Osteoblast (primary cell): ENCODE results near the gene NPRL2. TPM values are rescaled to one million over a fixed set of nuclear protein-coding genes. Genes with fewer than 3 reads are reported as not detected.

Source experiments
- DNase-seq: peaks from one replicate; pipeline ENCODE4 v3.0.0; 2011; ENCODE audit warnings: low spot score, mixed read lengths; ENCODE audit not compliant: insufficient read length; ENCODE audit errors: missing footprints
- H2AFZ ChIP-seq: 2 replicates; pipeline ENCODE4 v1.6.0; 2011; ENCODE audit warnings: mild to moderate bottlenecking, low read length
- H3K27ac ChIP-seq: 2 replicates; pipeline ENCODE4 v1.5.1; 2011; ENCODE audit warnings: mild to moderate bottlenecking, low read depth, low read length, moderate library complexity
- H3K27me3 ChIP-seq: 2 replicates; pipeline ENCODE4 v1.6.0; 2012; ENCODE audit warnings: mild to moderate bottlenecking, control low read depth, inconsistent platforms, low read length, moderate library complexity; ENCODE audit not compliant: insufficient read depth
- H3K36me3 ChIP-seq: 2 replicates; pipeline ENCODE4 v1.5.1; 2011; ENCODE audit warnings: mild to moderate bottlenecking, low read length, control low read depth, moderate library complexity; ENCODE audit not compliant: insufficient read depth
- H3K4me1 ChIP-seq: 2 replicates; pipeline ENCODE4 v1.5.1; 2011; ENCODE audit warnings: mild to moderate bottlenecking, low read length, control low read depth, moderate library complexity; ENCODE audit not compliant: insufficient read depth
- H3K4me2 ChIP-seq: 2 replicates; pipeline ENCODE4 v1.6.0; 2011; ENCODE audit warnings: mild to moderate bottlenecking, low read length; ENCODE audit not compliant: insufficient read depth
- H3K4me3 ChIP-seq: fragments of 200-600 bp; sonication (generic); 3 replicates; pipeline ENCODE4 v1.5.1; 2012; ENCODE audit warnings: mild to moderate bottlenecking, low read length, inconsistent platforms; ENCODE audit not compliant: insufficient read depth
- H3K79me2 ChIP-seq: 2 replicates; pipeline ENCODE4 v1.6.0; 2012; ENCODE audit warnings: mild to moderate bottlenecking, low read length, control low read depth, inconsistent platforms; ENCODE audit not compliant: insufficient read depth
- H3K9me3 ChIP-seq: 2 replicates; pipeline ENCODE4 v1.5.1; 2011; ENCODE audit warnings: low read depth, low read length, control low read depth
- H4K20me1 ChIP-seq: 2 replicates; pipeline ENCODE4 v1.6.0; 2012; ENCODE audit warnings: mild to moderate bottlenecking, low read length, control low read depth; ENCODE audit not compliant: insufficient read depth
- total RNA-seq: library from RNA; depleted of rRNA; stranded (reverse); fragments of >200 nt; gene quantifications from 2 replicates; pipeline ENCODE4 v1.2.3, GENCODE V29; 2012
- TF ChIP-seq, protein P1 (sequence below): IDR thresholded peaks from 2 replicates; pipeline ENCODE4 v1.5.1; 2011; ENCODE audit warnings: mild to moderate bottlenecking, low read depth, low read length, moderate library complexity; ENCODE audit errors: extremely low read depth

NPRL2 gene
- total RNA-seq, 1 donor = 21.7 TPM

GRCh38 chr3:50319894-50320625 lies 30.5 kb downstream of the NPRL2 start:
- Histone ChIP-seq H4K20me1 (peaks cover 38% of the 10 kb centered on the region), H3K27ac (peak overlapping the region; percentile 99), H3K36me3 (peaks cover 28% of the 10 kb centered on the region), H3K4me1 (peaks cover 14% of the 10 kb centered on the region), H3K4me2 (peak overlapping the region; percentile 99), H3K79me2 (peaks cover 31% of the 10 kb centered on the region), H3K27me3 (no peaks in the 10 kb centered on the region), H3K4me3 (peak overlapping the region; percentile 91), H2AFZ (no peak overlapping the region), H3K9me3 (no peaks in the 10 kb centered on the region)
- peak; percentile 72 for DNase-seq
- TF ChIP-seq, protein P1, sequence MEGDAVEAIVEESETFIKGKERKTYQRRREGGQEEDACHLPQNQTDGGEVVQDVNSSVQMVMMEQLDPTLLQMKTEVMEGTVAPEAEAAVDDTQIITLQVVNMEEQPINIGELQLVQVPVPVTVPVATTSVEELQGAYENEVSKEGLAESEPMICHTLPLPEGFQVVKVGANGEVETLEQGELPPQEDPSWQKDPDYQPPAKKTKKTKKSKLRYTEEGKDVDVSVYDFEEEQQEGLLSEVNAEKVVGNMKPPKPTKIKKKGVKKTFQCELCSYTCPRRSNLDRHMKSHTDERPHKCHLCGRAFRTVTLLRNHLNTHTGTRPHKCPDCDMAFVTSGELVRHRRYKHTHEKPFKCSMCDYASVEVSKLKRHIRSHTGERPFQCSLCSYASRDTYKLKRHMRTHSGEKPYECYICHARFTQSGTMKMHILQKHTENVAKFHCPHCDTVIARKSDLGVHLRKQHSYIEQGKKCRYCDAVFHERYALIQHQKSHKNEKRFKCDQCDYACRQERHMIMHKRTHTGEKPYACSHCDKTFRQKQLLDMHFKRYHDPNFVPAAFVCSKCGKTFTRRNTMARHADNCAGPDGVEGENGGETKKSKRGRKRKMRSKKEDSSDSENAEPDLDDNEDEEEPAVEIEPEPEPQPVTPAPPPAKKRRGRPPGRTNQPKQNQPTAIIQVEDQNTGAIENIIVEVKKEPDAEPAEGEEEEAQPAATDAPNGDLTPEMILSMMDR = no peak

DNA sequence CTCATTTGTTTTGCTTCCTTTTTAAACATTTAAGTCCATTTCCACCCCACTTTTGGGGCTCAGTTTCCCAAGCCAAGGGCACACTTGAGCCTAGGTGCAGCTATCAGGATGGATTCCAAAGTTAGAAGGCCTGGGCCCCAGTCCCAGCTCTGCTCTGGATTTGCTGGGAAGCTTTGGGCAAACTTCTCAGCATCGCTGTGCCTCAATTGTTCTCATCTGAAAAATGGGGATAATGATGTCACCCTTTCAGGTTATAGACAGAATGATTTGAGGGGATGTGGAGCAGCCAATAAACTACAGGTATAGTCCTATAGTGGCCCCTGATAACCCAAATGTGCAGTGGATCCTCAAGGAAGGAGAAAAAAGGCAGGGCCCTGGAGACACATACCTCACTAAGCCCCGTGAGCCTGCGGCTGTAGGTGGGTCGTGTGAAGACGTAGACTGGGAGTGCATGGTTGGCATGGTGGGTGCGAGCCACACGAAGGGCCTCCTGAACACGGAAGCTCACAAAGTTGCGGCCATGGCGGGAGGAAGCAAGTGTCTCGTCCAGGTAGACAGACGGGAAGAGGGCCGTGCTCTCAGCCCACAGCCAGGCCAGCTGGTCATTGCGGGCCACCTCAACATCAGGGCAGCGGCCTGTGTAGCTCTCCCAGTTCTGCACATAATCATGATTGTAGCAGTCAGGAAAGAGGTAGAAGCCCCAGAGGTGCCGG lies 31.2 kb downstream of the NPRL2 start:
- H3K27me3 ChIP-seq = no peaks in the 10 kb centered on the region
- no peak overlapping the region for H2AFZ ChIP-seq
- H3K4me3 ChIP-seq = no peak overlapping the region
- peaks cover 38% of the 10 kb centered on the region for H4K20me1 ChIP-seq
- peaks cover 14% of the 10 kb centered on the region for H3K4me1 ChIP-seq
- H3K9me3 ChIP-seq = no peaks in the 10 kb centered on the region
- H3K27ac ChIP-seq = no peak overlapping the region
- peaks cover 31% of the 10 kb centered on the region for H3K79me2 ChIP-seq
- DNase-seq = no peak
- H3K36me3 ChIP-seq = peaks cover 28% of the 10 kb centered on the region
- TF ChIP-seq, protein P1 = no peak
- peak overlapping the region; percentile 99 for H3K4me2 ChIP-seq

DNA sequence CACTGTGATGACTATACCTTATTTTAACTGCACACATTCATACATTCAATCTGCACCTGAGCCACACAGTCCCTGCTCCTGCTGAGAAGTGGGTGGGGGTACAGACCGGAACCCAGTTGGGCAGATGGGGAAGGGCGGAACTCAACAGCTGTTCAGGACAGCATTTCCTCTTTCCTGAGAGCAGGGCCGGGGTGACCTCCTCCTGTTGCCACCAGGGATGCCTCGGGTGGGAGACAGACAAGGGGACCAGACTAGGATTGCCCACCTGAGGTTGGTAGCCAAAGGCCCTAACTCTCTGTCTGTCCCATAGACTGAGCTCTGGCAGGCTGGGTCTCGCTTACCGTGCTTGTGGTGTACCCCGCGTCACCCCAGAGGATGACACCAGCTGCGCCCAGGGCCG lies 32.0 kb downstream of the NPRL2 start:
- no peak overlapping the region for H3K27ac ChIP-seq
- no peak for DNase-seq
- no peaks in the 10 kb centered on the region for H3K27me3 ChIP-seq
- H3K4me3 ChIP-seq = no peak overlapping the region
- H3K4me2 ChIP-seq = no peak overlapping the region
- TF ChIP-seq, protein P1 = no peak
- H3K9me3 ChIP-seq = no peaks in the 10 kb centered on the region
- H3K4me1 ChIP-seq = peaks cover 14% of the 10 kb centered on the region
- H2AFZ ChIP-seq = no peak overlapping the region
- H3K79me2 ChIP-seq = peaks cover 31% of the 10 kb centered on the region
- peaks cover 28% of the 10 kb centered on the region for H3K36me3 ChIP-seq
- peaks cover 41% of the 10 kb centered on the region for H4K20me1 ChIP-seq

DNA sequence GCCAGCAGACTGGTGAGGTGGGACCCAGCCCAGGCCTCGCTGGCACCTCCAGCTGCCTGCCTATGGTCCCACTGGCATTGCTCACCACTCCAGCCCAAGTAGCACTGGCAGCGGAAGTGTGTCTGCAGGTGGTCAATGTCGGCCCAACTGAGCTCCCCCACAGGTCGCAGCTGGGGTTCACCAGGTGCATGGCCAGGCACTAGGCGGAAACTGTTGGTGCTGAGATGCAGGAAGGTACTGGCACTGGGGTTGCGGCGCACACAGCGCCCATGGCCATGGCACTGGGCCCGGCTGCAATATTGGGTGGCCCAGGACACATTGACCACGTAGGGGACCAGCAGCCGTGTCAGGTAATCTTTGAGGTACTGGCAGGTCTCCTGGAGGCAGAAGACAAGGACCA lies 32.4 kb downstream of the NPRL2 start:
- H3K79me2 ChIP-seq = peaks cover 31% of the 10 kb centered on the region
- no peak overlapping the region for H2AFZ ChIP-seq
- no peak overlapping the region for H3K4me3 ChIP-seq
- no peak overlapping the region for H3K27ac ChIP-seq
- no peak overlapping the region for H3K4me2 ChIP-seq
- peaks cover 28% of the 10 kb centered on the region for H3K36me3 ChIP-seq
- H3K27me3 ChIP-seq = no peaks in the 10 kb centered on the region
- DNase-seq = no peak
- H3K9me3 ChIP-seq = no peaks in the 10 kb centered on the region
- H3K4me1 ChIP-seq = peaks cover 14% of the 10 kb centered on the region
- H4K20me1 ChIP-seq = peaks cover 41% of the 10 kb centered on the region
- TF ChIP-seq, protein P1 = no peak
